GM13976 (cell line): ENCODE measurements around the gene HSPBAP1.
"Not testable (repeated sequence)": the region's sequence is repeated elsewhere in the genome, so short reads cannot be mapped to it uniquely, and the experiment has no call there.

Experiments used
- DNase-seq: peaks from one replicate; pipeline ENCODE4 v3.0.0; 2012; ENCODE audit warnings: low spot score
- CTCF ChIP-seq: IDR thresholded peaks from 2 replicates; pipeline ENCODE4 v1.5.1; 2012; ENCODE audit warnings: borderline replicate concordance, mild to moderate bottlenecking; ENCODE audit not compliant: insufficient read depth; ENCODE audit errors: extremely low read depth, missing control alignments, control extremely low read depth
- in situ Hi-C: fragments of 300-500 bp; cut with MboI; formaldehyde crosslinking; loops from one replicate; pipeline ENCODE4 v1.12.0; 2022; ENCODE audit warnings: low sequenced_read_pairs, mixed read lengths, inconsistent platforms; ENCODE audit not compliant: unreplicated experiment

HSPBAP1 gene

GRCh38 chr3:122727766-122728165 lies 65.9 kb downstream of the HSPBAP1 start:
- in situ Hi-C loops: no loop called here
- DNase-seq: no peak
- no peak for TF ChIP-seq CTCF

- in situ Hi-C loops: no loop called here
- DNase-seq: no peak
- no peak for TF ChIP-seq CTCF
Observed at GRCh38 chr3:122727294-122727693, 66.3 kb downstream of the HSPBAP1 start.

GRCh38 chr3:122725106-122725505 lies 68.5 kb downstream of the HSPBAP1 start:
- in situ Hi-C loops: no loop called here
- TF ChIP-seq CTCF: no peak
- no peak for DNase-seq

- in situ Hi-C loops: no loop called here
- DNase-seq: no peak
- TF ChIP-seq CTCF: no peak
Observed at GRCh38 chr3:122719273-122719921, 74.2 kb downstream of the HSPBAP1 start.

GRCh38 chr3:122716667-122717066 lies 77.0 kb downstream of the HSPBAP1 start:
- in situ Hi-C loops: no loop called here
- no peak for DNase-seq
- TF ChIP-seq CTCF: no peak

- in situ Hi-C loops: no loop called here
- DNase-seq: no peak
- no peak for TF ChIP-seq CTCF
Observed at GRCh38 chr3:122714273-122714672, 79.4 kb downstream of the HSPBAP1 start.

- in situ Hi-C loops, DNase-seq: not testable (repeated sequence)
Observed at GRCh38 chr3:122710616-122711251, 82.9 kb downstream of the HSPBAP1 start.
